Endodermal cell (in vitro differentiated cells): ENCODE results near the gene ARHGAP45. TPM values are rescaled to one million over a fixed set of nuclear protein-coding genes. Genes with fewer than 3 reads are reported as not detected.
A peak's percentile ranks its signal among the peaks of the same experiment; 100 is the strongest.
"Not testable (repeated sequence)": the region's sequence is repeated elsewhere in the genome, so short reads cannot be mapped to it uniquely, and the experiment has no call there.

Source experiments
- DNase-seq: peaks from one replicate; pipeline ENCODE4 v3.0.0-alpha.2; 2017
- H3K27ac ChIP-seq: 2 replicates; pipeline ENCODE4 v1.5.1; 2013; ENCODE audit warnings: mild to moderate bottlenecking, low read depth, low read length, moderate library complexity
- H3K27me3 ChIP-seq: 2 replicates; pipeline ENCODE4 v1.6.1; 2013; ENCODE audit warnings: mild to moderate bottlenecking, low read length, moderate library complexity; ENCODE audit not compliant: insufficient read depth, control insufficient read depth, poor library complexity, severe bottlenecking
- H3K36me3 ChIP-seq: 2 replicates; pipeline ENCODE4 v1.7.0; 2013; ENCODE audit warnings: mild to moderate bottlenecking, low read length, moderate library complexity; ENCODE audit not compliant: control insufficient read depth, insufficient read depth
- H3K4me1 ChIP-seq: one replicate; pipeline ENCODE4 v1.7.0; 2013; ENCODE audit warnings: low read length; ENCODE audit not compliant: control insufficient read depth, insufficient read depth
- H3K4me3 ChIP-seq: 2 replicates; pipeline ENCODE4 v1.5.1; 2013; ENCODE audit warnings: mild to moderate bottlenecking, low read length, moderate library complexity
- H3K9ac ChIP-seq: 2 replicates; pipeline ENCODE4 v1.6.1; 2013; ENCODE audit warnings: mild to moderate bottlenecking, low read length, moderate library complexity; ENCODE audit not compliant: poor library complexity, severe bottlenecking; ENCODE audit errors: extremely low read depth
- H3K9me3 ChIP-seq: 2 replicates; pipeline ENCODE4 v1.6.1; 2013; ENCODE audit warnings: mild to moderate bottlenecking, low read length, moderate library complexity; ENCODE audit not compliant: control insufficient read depth
- H3K27ac Mint-ChIP-seq: 2 replicates; pipeline ENCODE4 v1.8.0; 2020; ENCODE audit warnings: mixed read lengths
- H3K27me3 Mint-ChIP-seq: 2 replicates; pipeline ENCODE4 v1.8.0; 2021; ENCODE audit warnings: mild to moderate bottlenecking, mixed read lengths; ENCODE audit not compliant: insufficient read depth
- H3K36me3 Mint-ChIP-seq: 2 replicates; pipeline ENCODE4 v1.8.0; 2020; ENCODE audit warnings: low read depth, mixed read lengths
- H3K4me1 Mint-ChIP-seq: 2 replicates; pipeline ENCODE4 v1.8.0; 2020; ENCODE audit warnings: mixed read lengths
- H3K4me3 Mint-ChIP-seq: 2 replicates; pipeline ENCODE4 v1.8.0; 2020; ENCODE audit warnings: mild to moderate bottlenecking, moderate library complexity, mixed read lengths
- H3K9me3 Mint-ChIP-seq: 2 replicates; pipeline ENCODE4 v1.8.0; 2020; ENCODE audit warnings: mild to moderate bottlenecking, mixed read lengths
- CTCF ChIP-seq: fragments of 200-600 bp; sonication (generic); conservative IDR thresholded peaks from 2 replicates; pipeline ENCODE4 v1.5.0; 2021; ENCODE audit warnings: antibody characterized with exemption, mild to moderate bottlenecking
- WGBS, 2 experiments: methylation state at CpG; one replicate each; pipeline versions ENCODE4 v1.1.5 to v1.1.7; 2013; ENCODE audit warnings: missing lambda C conversion rate in 2 of 2, mixed read lengths in 1 of 2; ENCODE audit not compliant: insufficient coverage in 1 of 2, insufficient read length in 1 of 2; 5-methylcytosine and 5-hydroxymethylcytosine counted together
- total RNA-seq, 2 donors: library from RNA; stranded (reverse); fragmentation: NEBNext Ultra II Directional in 1 of 2; extraction: Animal tissue kit (Norgen Biotek cat#: 25700) in 1 of 2; gene quantifications; 2 replicates in 1 of 2; 3 replicates in 1 of 2; pipeline ENCODE4 v1.2.1, GENCODE V29; 2021

ARHGAP45 gene
- total RNA-seq, 2 donors from 2014 or later = 14.8 to 17.1 TPM

GRCh38 chr19:1113986-1114483 lies 47.1 kb downstream of the ARHGAP45 start:
- Mint-ChIP-seq H3K9me3 (no peaks in the 10 kb centered on the region), H3K36me3 (peaks cover 13% of the 10 kb centered on the region), H3K4me1 (no peaks in the 10 kb centered on the region), H3K27me3 (no peaks in the 10 kb centered on the region), H3K4me3 (no peak overlapping the region), H3K27ac (no peak overlapping the region)
- no peaks in the 10 kb centered on the region for H3K27me3 ChIP-seq
- no peaks in the 10 kb centered on the region for H3K9me3 ChIP-seq
- DNase-seq = no peak
- H3K27ac ChIP-seq = no peak overlapping the region
- WGBS, 2 experiments = 93 to 96% methylated on average over 24 to 25 of the region's 25 CpGs
- TF ChIP-seq CTCF = no peak
- H3K4me1 ChIP-seq = no peaks in the 10 kb centered on the region
- no peak overlapping the region for H3K4me3 ChIP-seq
- peak overlapping the region; percentile 15 for H3K9ac ChIP-seq
- peaks cover 20% of the 10 kb centered on the region for H3K36me3 ChIP-seq

GRCh38 chr19:1114728-1115127 lies 47.8 kb downstream of the ARHGAP45 start:
- DNase-seq, H3K9me3 ChIP-seq, H3K4me3 ChIP-seq, H3K4me1 ChIP-seq, H3K27ac Mint-ChIP-seq, H3K27ac ChIP-seq, H3K4me1 Mint-ChIP-seq, H3K9me3 Mint-ChIP-seq, H3K9ac ChIP-seq, H3K27me3 Mint-ChIP-seq, H3K4me3 Mint-ChIP-seq, H3K27me3 ChIP-seq: not testable (repeated sequence)
- H3K36me3 ChIP-seq = peaks cover 21% of the 10 kb centered on the region
- peaks cover 13% of the 10 kb centered on the region for H3K36me3 Mint-ChIP-seq
- 87 to 95% methylated on average over 7 to 8 of the region's 9 CpGs for WGBS, 2 experiments

GRCh38 chr19:1115646-1116420 lies 48.9 kb downstream of the ARHGAP45 start:
- H3K27ac Mint-ChIP-seq = no peak overlapping the region
- no peaks in the 10 kb centered on the region for H3K9me3 Mint-ChIP-seq
- H3K9ac ChIP-seq = no peak overlapping the region
- H3K4me1 ChIP-seq = no peaks in the 10 kb centered on the region
- 94 to 95% methylated on average over 21 to 35 of the region's 35 CpGs for WGBS, 2 experiments
- DNase-seq = no peak
- H3K27me3 Mint-ChIP-seq = no peaks in the 10 kb centered on the region
- H3K9me3 ChIP-seq = no peaks in the 10 kb centered on the region
- no peaks in the 10 kb centered on the region for H3K4me1 Mint-ChIP-seq
- no peak overlapping the region for H3K4me3 Mint-ChIP-seq
- H3K4me3 ChIP-seq = no peak overlapping the region
- no peaks in the 10 kb centered on the region for H3K27me3 ChIP-seq
- H3K36me3 Mint-ChIP-seq = peaks cover 20% of the 10 kb centered on the region
- H3K36me3 ChIP-seq = peaks cover 27% of the 10 kb centered on the region
- TF ChIP-seq CTCF = no peak
- no peak overlapping the region for H3K27ac ChIP-seq
